GM08714 (cell line): ENCODE results near the gene SPATS1.
"Not testable (repeated sequence)": the region's sequence is repeated elsewhere in the genome, so short reads cannot be mapped to it uniquely, and the experiment has no call there.

Experiments used
- H3K4me3 ChIP-seq: fragments of 200-500 bp; sonication (Bioruptor generic); 2 replicates; pipeline ENCODE4 v1.5.1; 2014; ENCODE audit warnings: mild to moderate bottlenecking, low read length, inconsistent platforms
- ZNF274 ChIP-seq: IDR thresholded peaks from 2 replicates; pipeline ENCODE4 v1.6.1; 2012; ENCODE audit warnings: mild to moderate bottlenecking, low read depth, low read length

Gene SPATS1

GRCh38 chr6:44349904-44350649 is 7.6 kb downstream of the SPATS1 start:
- TF ChIP-seq ZNF274, result no peak
- no peak overlapping the region for H3K4me3 ChIP-seq

DNA sequence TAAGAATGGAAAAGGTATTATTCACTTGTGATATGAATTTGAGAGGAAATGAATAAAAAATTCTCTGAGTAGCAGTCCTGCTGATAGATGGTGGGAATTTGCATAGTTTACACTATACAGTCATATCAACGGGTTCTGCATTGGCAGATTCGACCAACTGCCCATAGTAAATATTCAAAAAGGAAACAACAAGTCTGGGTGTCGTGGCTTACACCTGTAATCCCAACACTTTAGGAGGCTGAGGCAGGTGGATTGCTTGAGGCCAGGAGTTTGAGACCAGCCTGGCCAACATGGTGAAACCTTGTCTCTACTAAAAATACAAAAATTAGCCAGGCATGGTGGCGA is 8.2 kb downstream of the SPATS1 start:
- not testable (repeated sequence) for H3K4me3 ChIP-seq

GRCh38 chr6:44352259-44352658 is 9.8 kb downstream of the SPATS1 start:
- no peak for TF ChIP-seq ZNF274
- H3K4me3 ChIP-seq, result no peak overlapping the region

DNA sequence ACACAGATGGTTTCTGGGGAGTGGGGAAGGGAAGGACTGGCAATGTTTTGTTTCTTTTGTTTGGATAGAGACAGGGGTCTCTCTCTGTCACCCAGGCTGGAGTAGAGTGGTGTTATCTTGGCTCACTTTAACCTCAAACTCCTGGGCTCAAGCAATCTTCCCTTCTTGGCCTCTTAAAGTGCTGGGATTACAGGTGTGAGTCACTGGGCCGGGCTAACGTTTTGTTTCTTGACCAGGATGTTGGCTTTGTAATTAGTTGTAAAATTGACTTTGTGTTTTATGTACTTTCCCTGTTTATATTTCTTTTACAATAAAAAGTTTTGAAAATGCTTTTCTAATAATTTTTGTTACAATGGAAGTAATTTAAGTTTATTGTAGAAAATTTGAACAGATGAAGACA is 10.9 kb downstream of the SPATS1 start:
- no peak overlapping the region for H3K4me3 ChIP-seq
- TF ChIP-seq ZNF274, result no peak

DNA sequence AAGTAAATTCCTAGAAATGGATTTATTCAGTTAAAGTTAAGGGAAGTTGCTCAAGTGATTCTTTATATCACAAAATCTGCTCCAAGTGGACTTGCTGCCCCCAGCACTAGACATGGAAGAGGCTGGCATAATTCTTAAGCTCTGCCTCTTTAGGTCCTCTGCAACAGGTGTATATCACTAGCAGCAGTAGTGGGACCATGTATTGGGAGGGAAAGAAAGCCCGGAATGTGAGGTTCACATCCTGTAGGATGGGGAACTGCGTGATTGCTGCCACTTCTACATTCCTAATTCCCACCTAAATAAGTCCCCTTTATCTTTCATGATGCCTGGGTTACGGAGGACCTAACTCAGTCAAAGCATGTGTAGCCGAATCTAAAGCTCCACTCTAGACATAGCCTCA is 13.2 kb downstream of the SPATS1 start:
- TF ChIP-seq ZNF274, result no peak
- H3K4me3 ChIP-seq, result no peak overlapping the region

GRCh38 chr6:44356487-44356886 is 14.0 kb downstream of the SPATS1 start:
- no peak overlapping the region for H3K4me3 ChIP-seq
- TF ChIP-seq ZNF274, result no peak

DNA sequence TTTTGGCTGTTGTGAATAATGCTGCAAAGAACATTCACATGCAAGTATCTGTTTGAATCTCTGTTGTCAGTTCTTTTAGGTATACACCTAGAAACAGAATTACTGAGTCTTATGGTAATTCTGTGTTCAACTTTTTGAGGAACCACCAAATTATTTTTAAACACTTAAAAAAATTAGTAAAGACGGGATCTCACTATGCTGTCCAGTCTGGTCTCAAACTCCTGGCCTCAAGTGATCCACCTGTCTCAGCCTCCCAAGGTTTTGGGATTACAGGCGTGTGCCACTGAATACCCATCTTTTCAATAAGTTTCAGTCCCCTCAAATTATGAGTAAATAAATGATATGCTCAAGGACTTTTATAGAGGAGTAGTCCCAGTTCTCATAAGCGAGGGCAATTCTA is 17.5 kb downstream of the SPATS1 start:
- H3K4me3 ChIP-seq, result no peak overlapping the region
- TF ChIP-seq ZNF274, result no peak

DNA sequence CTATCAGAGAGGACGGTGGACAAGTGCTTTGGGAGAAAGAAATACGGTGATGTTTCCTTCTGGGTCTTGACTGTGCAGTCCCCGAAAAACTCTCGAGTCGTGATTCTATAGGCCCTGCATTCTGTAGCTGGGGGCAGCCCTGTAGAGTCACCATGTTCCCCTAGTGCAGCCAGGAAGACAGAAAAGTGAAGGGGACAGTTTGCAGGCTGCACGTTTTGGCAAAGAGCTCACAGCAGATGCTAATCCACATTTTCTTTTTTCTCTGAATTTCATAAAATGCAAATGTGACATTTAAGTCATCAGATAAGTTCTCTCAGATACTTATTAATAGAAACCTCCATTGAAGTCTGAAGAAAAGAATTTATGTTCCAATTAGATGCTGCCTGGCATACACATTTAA is 19.5 kb downstream of the SPATS1 start:
- no peak for TF ChIP-seq ZNF274
- H3K4me3 ChIP-seq, result no peak overlapping the region

GRCh38 chr6:44363377-44363926 is 21.0 kb downstream of the SPATS1 start:
- no peak for TF ChIP-seq ZNF274
- H3K4me3 ChIP-seq, result no peak overlapping the region

GRCh38 chr6:44366781-44367180 is 24.3 kb downstream of the SPATS1 start:
- TF ChIP-seq ZNF274, result no peak
- no peak overlapping the region for H3K4me3 ChIP-seq

DNA sequence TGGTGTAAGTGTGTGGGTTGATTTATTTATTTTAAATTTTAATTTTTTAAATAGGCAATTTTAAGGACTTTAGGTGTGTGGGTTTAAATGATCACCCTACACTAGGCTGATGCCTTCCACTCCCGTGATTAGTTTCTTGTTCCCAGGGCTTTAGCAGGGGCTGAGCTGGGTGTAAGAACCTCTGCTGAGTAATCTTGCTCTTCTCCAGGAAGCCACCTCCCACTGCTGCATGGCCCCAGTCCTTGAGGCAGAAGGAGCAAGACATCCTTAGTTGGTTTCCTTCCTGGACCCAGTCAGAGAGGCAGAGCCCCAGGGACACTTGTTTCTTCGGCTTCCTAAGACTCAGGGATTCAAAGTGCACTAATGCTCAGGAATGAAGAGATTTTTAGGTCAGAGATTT is 25.2 kb downstream of the SPATS1 start:
- no peak overlapping the region for H3K4me3 ChIP-seq
- no peak for TF ChIP-seq ZNF274

DNA sequence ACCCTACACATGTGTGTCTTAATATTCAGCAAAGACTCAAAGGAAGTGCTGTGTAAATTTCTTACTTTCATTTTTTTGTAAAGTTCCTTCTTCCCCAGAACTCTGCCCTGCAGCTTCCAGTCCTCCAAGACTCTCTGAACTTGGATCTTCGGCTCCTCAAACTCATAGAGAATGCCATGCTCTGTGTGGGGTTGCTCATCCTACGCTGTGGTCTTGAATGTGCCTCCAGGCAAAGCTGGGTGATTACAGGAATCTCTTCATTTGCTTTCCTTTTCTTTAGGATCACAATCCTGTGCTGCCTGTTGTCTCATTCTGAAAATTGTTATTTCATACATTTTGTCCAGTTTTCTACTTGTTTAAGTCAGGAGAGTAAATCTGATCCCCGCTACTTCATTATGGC is 30.6 kb downstream of the SPATS1 start:
- no peak for TF ChIP-seq ZNF274
- no peak overlapping the region for H3K4me3 ChIP-seq

- no peak overlapping the region for H3K4me3 ChIP-seq
- TF ChIP-seq ZNF274, result no peak
Observed at GRCh38 chr6:44373787-44374186, 31.3 kb downstream of the SPATS1 start.

- TF ChIP-seq ZNF274, result no peak
- H3K4me3 ChIP-seq, result no peak overlapping the region
Observed at GRCh38 chr6:44375071-44375470, 32.6 kb downstream of the SPATS1 start.

DNA sequence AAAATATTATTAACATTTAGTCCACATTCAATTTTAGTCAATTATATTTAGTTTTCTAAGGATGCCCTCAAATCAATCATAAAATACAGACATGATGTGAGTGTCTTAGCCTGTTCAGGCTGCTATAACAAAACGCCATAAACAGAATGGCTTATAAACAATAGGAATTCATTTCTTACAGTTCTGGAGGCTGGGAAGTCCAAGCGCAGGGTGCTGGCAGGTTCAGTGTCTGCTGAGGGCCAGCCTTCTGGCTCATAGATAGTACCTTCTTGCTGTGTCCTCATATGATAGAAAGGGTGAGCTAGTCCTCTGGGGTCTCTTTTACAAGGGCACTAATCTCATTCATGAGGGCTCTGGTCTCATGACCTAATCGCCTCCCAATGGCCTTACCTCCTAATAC is 35.0 kb downstream of the SPATS1 start:
- TF ChIP-seq ZNF274, result no peak
- no peak overlapping the region for H3K4me3 ChIP-seq

DNA sequence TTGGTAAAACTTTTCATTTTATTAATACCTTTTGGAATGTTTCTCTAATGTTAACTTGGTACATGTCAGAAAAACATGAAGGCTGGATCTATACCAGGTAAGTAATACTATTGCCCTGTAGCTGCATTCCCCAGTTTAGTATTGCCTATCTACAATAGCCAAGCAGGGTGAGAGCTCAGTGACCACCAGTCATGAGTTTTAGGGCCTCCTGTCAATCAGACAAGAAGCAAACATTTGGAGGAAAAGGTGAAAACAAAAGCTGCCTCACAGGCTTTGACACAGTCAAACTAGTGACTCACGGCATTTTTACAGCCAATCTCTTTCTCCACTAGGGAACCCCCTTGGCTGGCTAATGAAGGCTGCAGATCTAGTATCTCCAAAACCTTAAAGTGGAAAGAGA is 35.5 kb downstream of the SPATS1 start:
- no peak overlapping the region for H3K4me3 ChIP-seq
- no peak for TF ChIP-seq ZNF274
